ENCODE results near the gene OR4D11. TPM values are rescaled to one million over a fixed set of nuclear protein-coding genes. Genes with fewer than 3 reads are reported as not detected.

The OR4D11 gene
- total RNA-seq, 1 experiment from 2014 or later = not detected

DNA sequence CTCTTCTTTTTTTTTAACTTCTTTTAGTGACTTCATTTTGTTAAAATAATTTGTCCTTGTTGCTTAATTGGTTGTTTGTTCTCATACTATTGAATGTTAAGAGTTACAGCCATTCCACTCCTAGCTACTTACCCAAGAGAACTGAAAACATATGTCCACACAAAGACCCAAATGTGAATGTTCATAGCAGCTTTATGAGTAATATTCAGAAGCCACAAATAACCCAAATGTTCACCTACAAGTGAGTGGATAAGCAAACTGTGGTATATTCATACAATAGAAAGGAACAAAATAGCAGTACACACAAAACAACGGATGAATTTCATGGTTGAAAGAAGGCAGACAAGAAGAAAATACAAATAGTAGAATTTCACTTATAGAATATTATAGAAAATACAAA is 1.4 kb upstream of the OR4D11 start:
- H3K27me3 ChIP-seq (ENCODE audit: insufficient read depth, low read length) = no peaks in the 10 kb centered on the region
- DNase-seq (ENCODE audit: low read depth, low spot score) = no peak
- H3K4me3 ChIP-seq (replicated peaks in 1 of 2; ENCODE audit: low read depth in 1 of 2, low read length in 2 of 2) = no peak overlapping the region
- BruUV-seq (replicated peaks) = no TSS peak
- RAD21 ChIA-PET (ENCODE audit: low non-redundant PET in 1 of 2, low total read pairs in 2 of 2, uncharacterized antibody in 2 of 2, unreplicated experiment in 2 of 2) = no interaction called here
- CTCF ChIA-PET = no interaction called here
- H3K9me3 ChIP-seq (ENCODE audit: control insufficient read depth in 1 of 2, insufficient read depth in 1 of 2, low read depth in 1 of 2, low read length in 2 of 2) = no peaks in the 10 kb centered on the region
- H3K9me2 ChIP-seq (ENCODE audit: insufficient read depth) = no peaks in the 10 kb centered on the region
- no peak overlapping the region for H3K9ac ChIP-seq (ENCODE audit: low read length)
- H3K36me3 ChIP-seq (ENCODE audit: control insufficient read depth in 1 of 2, insufficient read depth in 2 of 2, low read length in 2 of 2) = no peaks in the 10 kb centered on the region
- TF ChIP-seq, protein P1, sequence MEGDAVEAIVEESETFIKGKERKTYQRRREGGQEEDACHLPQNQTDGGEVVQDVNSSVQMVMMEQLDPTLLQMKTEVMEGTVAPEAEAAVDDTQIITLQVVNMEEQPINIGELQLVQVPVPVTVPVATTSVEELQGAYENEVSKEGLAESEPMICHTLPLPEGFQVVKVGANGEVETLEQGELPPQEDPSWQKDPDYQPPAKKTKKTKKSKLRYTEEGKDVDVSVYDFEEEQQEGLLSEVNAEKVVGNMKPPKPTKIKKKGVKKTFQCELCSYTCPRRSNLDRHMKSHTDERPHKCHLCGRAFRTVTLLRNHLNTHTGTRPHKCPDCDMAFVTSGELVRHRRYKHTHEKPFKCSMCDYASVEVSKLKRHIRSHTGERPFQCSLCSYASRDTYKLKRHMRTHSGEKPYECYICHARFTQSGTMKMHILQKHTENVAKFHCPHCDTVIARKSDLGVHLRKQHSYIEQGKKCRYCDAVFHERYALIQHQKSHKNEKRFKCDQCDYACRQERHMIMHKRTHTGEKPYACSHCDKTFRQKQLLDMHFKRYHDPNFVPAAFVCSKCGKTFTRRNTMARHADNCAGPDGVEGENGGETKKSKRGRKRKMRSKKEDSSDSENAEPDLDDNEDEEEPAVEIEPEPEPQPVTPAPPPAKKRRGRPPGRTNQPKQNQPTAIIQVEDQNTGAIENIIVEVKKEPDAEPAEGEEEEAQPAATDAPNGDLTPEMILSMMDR (IDR thresholded peaks at IDR 0.05 in 2 of 3, conservative IDR thresholded peaks at IDR 0.05 in 1 of 3; ENCODE audit: borderline replicate concordance in 1 of 3, insufficient read depth in 1 of 3, low read depth in 2 of 3, low read length in 2 of 3) = no peak
- TF ChIP-seq SIN3A (IDR thresholded peaks at IDR 0.05; ENCODE audit: low read depth) (no peak), CBX3 (IDR thresholded peaks at IDR 0.05; ENCODE audit: low read depth) (no peak), ELF1 (IDR thresholded peaks at IDR 0.05; ENCODE audit: borderline replicate concordance, low read depth) (no peak), RAD21 (IDR thresholded peaks at IDR 0.05; ENCODE audit: low read depth) (no peak), EZH2 (IDR thresholded peaks at IDR 0.05) (no peak), SP1 (IDR thresholded peaks at IDR 0.05; ENCODE audit: low read depth) (no peak), JUND (IDR thresholded peaks at IDR 0.05) (no peak), ZFX (IDR thresholded peaks at IDR 0.05) (no peak), EGR1 (IDR thresholded peaks at IDR 0.05; ENCODE audit: low read depth) (no peak), SRF (IDR thresholded peaks at IDR 0.05; ENCODE audit: low read depth) (no peak), CEBPB (IDR thresholded peaks at IDR 0.05; ENCODE audit: low read depth) (no peak), FOSL1 (IDR thresholded peaks at IDR 0.05; ENCODE audit: low read depth) (no peak)
- TF ChIP-seq, protein P2, sequence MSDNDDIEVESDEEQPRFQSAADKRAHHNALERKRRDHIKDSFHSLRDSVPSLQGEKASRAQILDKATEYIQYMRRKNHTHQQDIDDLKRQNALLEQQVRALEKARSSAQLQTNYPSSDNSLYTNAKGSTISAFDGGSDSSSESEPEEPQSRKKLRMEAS (IDR thresholded peaks at IDR 0.05) = no peak
- TF ChIP-seq, protein P3, sequence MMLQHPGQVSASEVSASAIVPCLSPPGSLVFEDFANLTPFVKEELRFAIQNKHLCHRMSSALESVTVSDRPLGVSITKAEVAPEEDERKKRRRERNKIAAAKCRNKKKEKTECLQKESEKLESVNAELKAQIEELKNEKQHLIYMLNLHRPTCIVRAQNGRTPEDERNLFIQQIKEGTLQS (IDR thresholded peaks at IDR 0.05) = no peak
- H3K79me2 ChIP-seq (ENCODE audit: insufficient read depth, low read length) = no peaks in the 10 kb centered on the region
- H3K4me2 ChIP-seq (ENCODE audit: low read length) = no peak overlapping the region
- intact Hi-C loops (cut with micrococcal nuclease) = no loop called here
- H2AFZ ChIP-seq (ENCODE audit: low read depth, low read length, poor library complexity, severe bottlenecking) = no peak overlapping the region
- no peak overlapping the region for H3K27ac ChIP-seq (ENCODE audit: low read depth, low read length)
- POLR2A ChIA-PET = no interaction called here
- no peak for ATAC-seq
- no peaks in the 10 kb centered on the region for H4K20me1 ChIP-seq (ENCODE audit: insufficient read depth)
- H3K4me1 ChIP-seq (ENCODE audit: control insufficient read depth in 1 of 2, insufficient read depth in 2 of 2, low read length in 2 of 2) = no peaks in the 10 kb centered on the region
